ENCODE measurements around the gene HSPH1. TPM values are rescaled to one million over a fixed set of nuclear protein-coding genes. Genes with fewer than 3 reads are reported as not detected.

Gene HSPH1
- total and polyA plus RNA-seq, 2 of the 13 experiments (the other 11 are each of a cell fraction or from before 2014, with no cell fraction given): 13.0 to 62.9 TPM

- no peak for TF ChIP-seq ZNF512B (CRISPR knock-in tag; IDR thresholded peaks at IDR 0.05; ENCODE audit: borderline replicate concordance)
- no peak for TF ChIP-seq NR3C1 (CRISPR knock-in tag; IDR thresholded peaks at IDR 0.05)
- TF ChIP-seq CREM (IDR thresholded peaks at IDR 0.05): no peak
- no peak for TF ChIP-seq CREM (CRISPR knock-in tag; IDR thresholded peaks at IDR 0.05)
- 0 out of 2 replicates have a peak, but pooled peaks have one; percentile 39 for TF ChIP-seq NR2C2 (CRISPR knock-in tag; IDR thresholded peaks at IDR 0.05; ENCODE audit: borderline replicate concordance)
- no peak for TF ChIP-seq ZNF468 (CRISPR knock-in tag; IDR thresholded peaks at IDR 0.05)
- no peak for TF ChIP-seq ZNF782 (CRISPR knock-in tag; IDR thresholded peaks at IDR 0.05; ENCODE audit: borderline replicate concordance)
- TF ChIP-seq ZNF747 (CRISPR knock-in tag; IDR thresholded peaks at IDR 0.05; ENCODE audit: borderline replicate concordance): no peak
- TF ChIP-seq ZNF251 (CRISPR knock-in tag; IDR thresholded peaks at IDR 0.05): no peak
- no peak for TF ChIP-seq HNF1A (IDR thresholded peaks at IDR 0.05; ENCODE audit: low read depth)
- no peak for TF ChIP-seq HNF1A (CRISPR knock-in tag; IDR thresholded peaks at IDR 0.05; ENCODE audit: borderline replicate concordance)
- TF ChIP-seq MIER2 (CRISPR knock-in tag; IDR thresholded peaks at IDR 0.05): no peak
- no peak for TF ChIP-seq ZNF788 (CRISPR knock-in tag; IDR thresholded peaks at IDR 0.05; ENCODE audit: borderline replicate concordance)
- no peak for TF ChIP-seq NFYC (CRISPR knock-in tag; IDR thresholded peaks at IDR 0.05)
- no peak for TF ChIP-seq DR1 (CRISPR knock-in tag; IDR thresholded peaks at IDR 0.05)
- no peak for TF ChIP-seq THRA (CRISPR knock-in tag; IDR thresholded peaks at IDR 0.05; ENCODE audit: borderline replicate concordance)
- 0 out of 2 replicates have a peak, but pooled peaks have one; percentile 11 for TF ChIP-seq BHLHE40 (IDR thresholded peaks at IDR 0.05; ENCODE audit: low read length)
- no peak for TF ChIP-seq JDP2 (CRISPR knock-in tag; IDR thresholded peaks at IDR 0.05; ENCODE audit: borderline replicate concordance)
- TF ChIP-seq ARID3A (IDR thresholded peaks at IDR 0.05; ENCODE audit: low read depth, low read length): no peak
- no peak for TF ChIP-seq ZNF234 (CRISPR knock-in tag; conservative IDR thresholded peaks at IDR 0.05)
Measured at GRCh38 chr13:31199849-31200636, 38.3 kb upstream of the HSPH1 start, which contains the start of gene B3GLCT (continued).

Measured in HepG2 (cell line).